Spleen (tissue), 11 donors: ENCODE data around the gene IRS1. TPM values are rescaled to one million over a fixed set of nuclear protein-coding genes. Genes with fewer than 3 reads are reported as not detected.

Source experiments
- DNase-seq: peaks from one replicate; pipeline ENCODE4 v3.0.0-alpha.2; 2020
- H3K27ac ChIP-seq, 8 donors: fragments of 200-600 bp; sonication (generic) in 7 of 8; 1 replicate in 4 of 8; 2 replicates in 4 of 8; pipeline versions ENCODE4 v1.5.0 to v1.8.0; 2016 to 2021; ENCODE audit warnings: inconsistent platforms in 4 of 8, mild to moderate bottlenecking in 4 of 8, moderate library complexity in 1 of 8
- H3K27me3 ChIP-seq, 7 donors: fragments of 200-600 bp; sonication (generic) in 6 of 7; replicated peaks in 1 of 7; 1 replicate in 4 of 7; 2 replicates in 3 of 7; pipeline versions ENCODE4 v1.5.0 to v1.8.0; 2016 to 2021; ENCODE audit warnings: inconsistent platforms in 3 of 7, mild to moderate bottlenecking in 1 of 7
- H3K36me3 ChIP-seq, 6 donors: fragments of 200-600 bp; sonication (generic) in 5 of 6; 1 replicate in 4 of 6; 2 replicates in 2 of 6; pipeline versions ENCODE4 v1.5.0 to v1.8.0; 2016 to 2021; ENCODE audit warnings: inconsistent platforms in 2 of 6
- H3K4me1 ChIP-seq, 6 donors: fragments of 200-600 bp; sonication (generic) in 5 of 6; 1 replicate in 3 of 6; 2 replicates in 3 of 6; pipeline versions ENCODE4 v1.5.0 to v1.8.0; 2016 to 2021; ENCODE audit warnings: inconsistent platforms in 3 of 6
- H3K4me3 ChIP-seq, 8 donors: fragments of 200-600 bp; sonication (generic) in 7 of 8; 1 replicate in 4 of 8; 2 replicates in 4 of 8; pipeline versions ENCODE4 v1.5.0 to v1.8.0; 2016 to 2021; ENCODE audit warnings: inconsistent platforms in 4 of 8, mild to moderate bottlenecking in 4 of 8, moderate library complexity in 2 of 8
- H3K9me3 ChIP-seq, 8 donors: fragments of 200-600 bp; sonication (generic) in 7 of 8; 1 replicate in 4 of 8; 2 replicates in 4 of 8; pipeline versions ENCODE4 v1.5.0 to v1.8.0; 2016 to 2021; ENCODE audit warnings: inconsistent platforms in 4 of 8
- CTCF ChIP-seq, 11 experiments: fragments of 200-600 bp in 7 of 11; fragments of 450-650 bp in 4 of 11; sonication (generic) in 4 of 11; IDR thresholded peaks in 8 of 11; conservative IDR thresholded peaks in 3 of 11; 1 replicate in 7 of 11; 2 replicates in 4 of 11; pipeline versions ENCODE4 v1.4.0 to v1.8.0; 2016 to 2021; ENCODE audit warnings: antibody characterized with exemption in 11 of 11, inconsistent platforms in 4 of 11, mild to moderate bottlenecking in 1 of 11
- POLR2A ChIP-seq, 3 donors: fragments of 450-650 bp; IDR thresholded peaks; one replicate each; pipeline ENCODE4 v1.5.1; 2017; ENCODE audit warnings: antibody characterized with exemption in 3 of 3, mild to moderate bottlenecking in 1 of 3
- POLR2AphosphoS5 ChIP-seq, 3 donors: sonication (generic); formaldehyde crosslinking; IDR thresholded peaks; one replicate each; pipeline ENCODE4 v1.5.1; 2017; ENCODE audit warnings: antibody characterized with exemption in 3 of 3
- WGBS, 5 donors: extraction: QIAGEN DNeasy Blood & Tissue Kit in 3 of 5; methylation state at CpG; one replicate each; pipeline versions ENCODE4 v1.1.5 to v1.1.7; 2013 to 2018; 5-methylcytosine and 5-hydroxymethylcytosine counted together
- intact Hi-C: fragments of 100-400 bp; cut with DNase I; formaldehyde crosslinking; loops from one replicate; pipeline ENCODE4 v1.15.0; 2023; ENCODE audit warnings: low total_unique reads
- polyA plus RNA-seq, 3 donors: library from polyadenylated mRNA; stranded (reverse); fragments of 200-250 nt; gene quantifications; one replicate each; pipeline ENCODE4 v1.2.1, GENCODE V29; 2013
- total RNA-seq, 7 donors: library from RNA; depleted of rRNA in 3 of 7; stranded (reverse); fragments of >200 nt in 3 of 7; fragmentation: NEBNext Ultra II Directional in 4 of 7; extraction: Animal tissue kit (Norgen Biotek cat#: 25700) in 4 of 7; gene quantifications; one replicate each; pipeline versions ENCODE4 v1.1.0 to v1.2.1, GENCODE V29; 2016 to 2021
- donor health status: healthy with polysubstance abuse.
- donor health status: DM: no; HTN: no; CAD: no; lungs with moderate emphysema.
- donor health status: DM: no; HTN: no; CAD: no.
- donor health status: Bipolar disorder and iron deficiency.
- donor health status: healthy.
- donor health status: DM: no; HTN: no; CAD: no.
- donor health status: DM: yes; HTN: yes; CAD: no.

IRS1 gene
- total and polyA plus RNA-seq, 10 donors, result 0.89 to 11.6 (median 8.2) TPM

GRCh38 chr2:226703514-226703913, 96.1 kb downstream of the IRS1 start:
- H3K27ac ChIP-seq, result no peak overlapping the region
- TF ChIP-seq CTCF (IDR thresholded peaks at IDR 0.05 in 8 of 11, conservative IDR thresholded peaks at IDR 0.05 in 3 of 11) (no peak), POLR2AphosphoS5 (IDR thresholded peaks at IDR 0.05) (no peak), POLR2A (IDR thresholded peaks at IDR 0.05) (no peak)
- intact Hi-C loops, result no loop called here
- no peaks in the 10 kb centered on the region for H3K4me1 ChIP-seq
- 59 to 78% (median 69%) methylated on average over 3 of the region's 3 CpGs for WGBS, 5 donors
- H3K36me3 ChIP-seq, result no peaks in the 10 kb centered on the region
- H3K27me3 ChIP-seq, result peaks cover 0 to 11% (median 0%) of the 10 kb centered on the region in 7 donors
- H3K4me3 ChIP-seq, result no peak overlapping the region
- no peak for DNase-seq
- no peaks in the 10 kb centered on the region for H3K9me3 ChIP-seq

GRCh38 chr2:226702376-226702775, 97.2 kb downstream of the IRS1 start:
- intact Hi-C loops, result no loop called here
- 80 to 93% (median 88%) methylated on average over 7 of the region's 7 CpGs for WGBS, 5 donors
- H3K27ac ChIP-seq, result no peak overlapping the region
- TF ChIP-seq CTCF (IDR thresholded peaks at IDR 0.05 in 8 of 11, conservative IDR thresholded peaks at IDR 0.05 in 3 of 11) (no peak), POLR2AphosphoS5 (IDR thresholded peaks at IDR 0.05) (no peak), POLR2A (IDR thresholded peaks at IDR 0.05) (no peak)
- H3K27me3 ChIP-seq, result peaks cover 0 to 11% (median 0%) of the 10 kb centered on the region in 7 donors
- no peaks in the 10 kb centered on the region for H3K36me3 ChIP-seq
- no peaks in the 10 kb centered on the region for H3K9me3 ChIP-seq
- no peaks in the 10 kb centered on the region for H3K4me1 ChIP-seq
- no peak for DNase-seq
- no peak overlapping the region for H3K4me3 ChIP-seq

GRCh38 chr2:226701052-226701451, 98.6 kb downstream of the IRS1 start:
- peaks cover 0 to 11% (median 0%) of the 10 kb centered on the region in 7 donors for H3K27me3 ChIP-seq
- no peaks in the 10 kb centered on the region for H3K36me3 ChIP-seq
- no peaks in the 10 kb centered on the region for H3K9me3 ChIP-seq
- no peak for DNase-seq
- no peaks in the 10 kb centered on the region for H3K4me1 ChIP-seq
- no peak overlapping the region for H3K4me3 ChIP-seq
- 39 to 67% (median 56%) methylated on average over 1 of the region's 1 CpG for WGBS, 5 donors
- no peak overlapping the region for H3K27ac ChIP-seq
- intact Hi-C loops, result no loop called here
- TF ChIP-seq CTCF (IDR thresholded peaks at IDR 0.05 in 8 of 11, conservative IDR thresholded peaks at IDR 0.05 in 3 of 11) (no peak), POLR2AphosphoS5 (IDR thresholded peaks at IDR 0.05) (no peak), POLR2A (IDR thresholded peaks at IDR 0.05) (no peak)

- WGBS, 5 donors, result 74 to 89% (median 83%) methylated on average over 2 of the region's 2 CpGs
- Histone ChIP-seq H3K36me3 (no peaks in the 10 kb centered on the region), H3K4me3 (no peak overlapping the region), H3K27me3 (peaks cover 0 to 11% (median 0%) of the 10 kb centered on the region in 7 donors), H3K27ac (no peak overlapping the region), H3K9me3 (no peaks in the 10 kb centered on the region), H3K4me1 (peaks cover 0 to 2% (median 0%) of the 10 kb centered on the region in 6 donors)
- intact Hi-C loops, result no loop called here
- DNase-seq, result no peak
- TF ChIP-seq POLR2AphosphoS5 (IDR thresholded peaks at IDR 0.05) (peak in 1 of 3 donors; percentile 13), CTCF (IDR thresholded peaks at IDR 0.05 in 8 of 11, conservative IDR thresholded peaks at IDR 0.05 in 3 of 11) (no peak)
Observed at GRCh38 chr2:226699321-226699720, 100.3 kb downstream of the IRS1 start.
